DND-41 (cell line): Measurements from ENCODE around the gene COX6B2.
"Not testable (repeated sequence)": the region's sequence is repeated elsewhere in the genome, so short reads cannot be mapped to it uniquely, and the experiment has no call there.

Experiments used
- ATAC-seq: fragments of 200-7000 bp; cut with Tn5 transposase; 3 replicates; pipeline ENCODE4 v1.9.1; 2021; ENCODE audit warnings: low read depth; ENCODE audit not compliant: insufficient read depth
- DNase-seq: peaks from one replicate; pipeline ENCODE4 v3.0.0-alpha.2; 2020
- H2AFZ ChIP-seq: 2 replicates; pipeline ENCODE4 v1.6.0; 2012; ENCODE audit warnings: low read depth, low read length
- H3K27ac ChIP-seq: 2 replicates; pipeline ENCODE4 v1.5.1; 2012; ENCODE audit warnings: low read length, inconsistent platforms
- H3K27me3 ChIP-seq: fragments of 200-600 bp; sonication (generic); 2 replicates; pipeline ENCODE4 v1.6.0; 2012; ENCODE audit warnings: low read length, mild to moderate bottlenecking, inconsistent platforms; ENCODE audit not compliant: insufficient read depth, poor library complexity
- H3K36me3 ChIP-seq: 2 replicates; pipeline ENCODE4 v1.5.1; 2012; ENCODE audit warnings: low read length, inconsistent platforms; ENCODE audit not compliant: insufficient read depth
- H3K4me1 ChIP-seq: 2 replicates; pipeline ENCODE4 v1.5.1; 2012; ENCODE audit warnings: mild to moderate bottlenecking, low read length; ENCODE audit not compliant: insufficient read depth
- H3K4me2 ChIP-seq: 2 replicates; pipeline ENCODE4 v1.6.0; 2012; ENCODE audit warnings: mild to moderate bottlenecking, moderate library complexity, low read length, inconsistent platforms; ENCODE audit not compliant: insufficient read depth
- H3K4me3 ChIP-seq, 2 experiments: fragments of 200-600 bp in 1 of 2; shearing (Covaris generic) in 1 of 2; 2 replicates each; pipeline ENCODE4 v1.5.1; 2012 to 2016; ENCODE audit warnings: inconsistent platforms in 2 of 2, low read length in 2 of 2, mild to moderate bottlenecking in 2 of 2, low read depth in 1 of 2, moderate library complexity in 1 of 2
- H3K79me2 ChIP-seq: 2 replicates; pipeline ENCODE4 v1.6.0; 2012; ENCODE audit warnings: low read length, inconsistent platforms; ENCODE audit not compliant: insufficient read depth
- H3K9ac ChIP-seq: 2 replicates; pipeline ENCODE4 v1.6.0; 2012; ENCODE audit warnings: low read depth, mild to moderate bottlenecking, inconsistent platforms, low read length, moderate library complexity
- H3K9me3 ChIP-seq: 2 replicates; pipeline ENCODE4 v1.5.1; 2012; ENCODE audit warnings: low read length, moderate library complexity, mild to moderate bottlenecking, inconsistent platforms; ENCODE audit not compliant: insufficient read depth, severe bottlenecking
- H4K20me1 ChIP-seq: 2 replicates; pipeline ENCODE4 v1.6.0; 2012; ENCODE audit warnings: low read length; ENCODE audit not compliant: insufficient read depth
- CTCF ChIP-seq: IDR thresholded peaks from 2 replicates; pipeline ENCODE4 v1.5.1; 2012; ENCODE audit warnings: borderline replicate concordance, low read length, moderate library complexity, mild to moderate bottlenecking; ENCODE audit not compliant: poor library complexity, severe bottlenecking; ENCODE audit errors: extremely low read depth
- EZH2 ChIP-seq: IDR thresholded peaks from 3 replicates; pipeline ENCODE4 v1.6.1; 2012; ENCODE audit warnings: borderline replicate concordance, low read depth, mild to moderate bottlenecking, moderate library complexity, low read length, inconsistent platforms; ENCODE audit not compliant: severe bottlenecking

COX6B2 gene

GRCh38 chr19:55354698-55355212, at the start of gene COX6B2:
Gene COX6B2, minus strand, starts transcription at chr19:55354719. Its CDS starts 198 bp downstream, at chr19:55354521.
- TF ChIP-seq EZH2: no peak
- no peaks in the 10 kb centered on the region for H3K27me3 ChIP-seq
- H3K4me3 ChIP-seq: no peak within 1 kb of the TSS
- no peak within 1 kb of the TSS for H2AFZ ChIP-seq
- no peak for ATAC-seq
- H4K20me1 ChIP-seq: no peaks in the 10 kb centered on the region
- H3K4me1 ChIP-seq: no peaks in the 10 kb centered on the region
- no peaks in the 10 kb centered on the region for H3K79me2 ChIP-seq
- no peak within 1 kb of the TSS for H3K4me2 ChIP-seq
- H3K36me3 ChIP-seq: no peaks in the 10 kb centered on the region
- DNase-seq: no peak
- H3K9ac ChIP-seq: no peak within 1 kb of the TSS
- no peak within 1 kb of the TSS for H3K27ac ChIP-seq
- no peaks in the 10 kb centered on the region for H3K9me3 ChIP-seq

- Histone ChIP-seq H3K4me2 (peak overlapping the region; percentile 32; the same call in 1 of the 2 replicates), H3K9ac (0 out of 2 replicates have a peak overlapping the region, but pooled peaks have one; percentile 6), H3K27ac (no peak overlapping the region), H4K20me1 (peaks cover 59% of the 10 kb centered on the region), H3K4me1 (peaks cover 40% of the 10 kb centered on the region), H3K36me3 (peaks cover 66% of the 10 kb centered on the region), H2AFZ (no peak overlapping the region), H3K9me3 (no peaks in the 10 kb centered on the region), H3K4me3 (no peak overlapping the region), H3K27me3 (no peaks in the 10 kb centered on the region), H3K79me2 (peaks cover 56% of the 10 kb centered on the region)
- TF ChIP-seq CTCF (no peak), EZH2 (no peak)
- no peak for DNase-seq
- no peak for ATAC-seq
Observed at GRCh38 chr19:55402509-55402908, 48.0 kb upstream of the COX6B2 start.

GRCh38 chr19:55401390-55401789, 46.9 kb upstream of the COX6B2 start:
- H3K4me2 ChIP-seq, DNase-seq, H3K27me3 ChIP-seq, ATAC-seq, H2AFZ ChIP-seq, H3K9me3 ChIP-seq, H3K27ac ChIP-seq, H3K4me3 ChIP-seq, H3K9ac ChIP-seq: not testable (repeated sequence)
- Histone ChIP-seq H3K36me3 (peaks cover 57% of the 10 kb centered on the region), H3K4me1 (peaks cover 34% of the 10 kb centered on the region), H3K79me2 (peaks cover 45% of the 10 kb centered on the region), H4K20me1 (peaks cover 51% of the 10 kb centered on the region)

GRCh38 chr19:55400281-55401087, 46.0 kb upstream of the COX6B2 start:
- H3K27me3 ChIP-seq: no peaks in the 10 kb centered on the region
- peaks cover 25% of the 10 kb centered on the region for H3K4me1 ChIP-seq
- H3K9me3 ChIP-seq: no peaks in the 10 kb centered on the region
- H3K36me3 ChIP-seq: peaks cover 47% of the 10 kb centered on the region
- peaks cover 42% of the 10 kb centered on the region for H4K20me1 ChIP-seq
- DNase-seq (no peak), ATAC-seq (peak; percentile 15; the same call in 1 of the 3 replicates)
- H3K79me2 ChIP-seq: peaks cover 36% of the 10 kb centered on the region
- H3K9ac ChIP-seq: no peak overlapping the region
- no peak for TF ChIP-seq EZH2
- TF ChIP-seq CTCF: no peak
- no peak overlapping the region for H3K4me2 ChIP-seq
- no peak overlapping the region; a peak in 1 of 4 replicates for H3K4me3 ChIP-seq
- H3K27ac ChIP-seq: no peak overlapping the region
- H2AFZ ChIP-seq: no peak overlapping the region
